NCI-H510A (cell line): ENCODE data around the gene SMARCC1.
A peak's percentile ranks its signal among the peaks of the same experiment; 100 is the strongest.

Experiments used
- DNase-seq: peaks from one replicate; lab custom pipeline; 2025; lab: John Stamatoyannopoulos, UW

Gene SMARCC1

GRCh38 chr3:47701388-47701787, 80.3 kb downstream of the SMARCC1 start:
- DNase-seq = no peak

- no peak for DNase-seq
Observed at GRCh38 chr3:47692158-47692557, 89.5 kb downstream of the SMARCC1 start.

GRCh38 chr3:47688488-47688887, 93.2 kb downstream of the SMARCC1 start:
- DNase-seq = no peak

- DNase-seq = no peak
Observed at GRCh38 chr3:47685037-47685436, 96.7 kb downstream of the SMARCC1 start.

- DNase-seq = no peak
Observed at GRCh38 chr3:47681016-47681415, 100.7 kb downstream of the SMARCC1 start.

GRCh38 chr3:47678446-47679338, 103.0 kb downstream of the SMARCC1 start:
- DNase-seq = no peak

GRCh38 chr3:47669026-47669749, 112.5 kb downstream of the SMARCC1 start:
- DNase-seq = no peak

GRCh38 chr3:47666118-47666517, 115.6 kb downstream of the SMARCC1 start:
- no peak for DNase-seq

DNA sequence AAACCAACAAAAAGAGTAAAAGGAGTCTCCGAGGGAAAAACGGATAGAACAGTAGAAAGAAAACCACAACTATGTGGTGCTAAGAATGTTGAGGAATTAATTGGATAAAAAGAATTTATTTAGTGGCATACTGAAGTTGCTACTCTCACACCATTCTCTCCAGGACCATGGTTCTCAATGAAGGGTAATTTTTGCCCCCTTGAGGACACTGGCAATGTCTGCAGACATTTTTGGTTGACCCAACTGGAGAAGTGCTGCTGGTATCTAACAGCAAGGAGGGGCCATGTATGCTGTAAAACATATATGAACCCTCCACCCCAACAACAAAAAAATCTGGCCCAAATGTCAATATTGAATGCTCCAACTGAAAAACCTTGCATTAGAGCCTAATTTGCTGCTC, 117.2 kb downstream of the SMARCC1 start:
- DNase-seq = no peak

- no peak for DNase-seq
Observed at GRCh38 chr3:47663630-47664240, 118.0 kb downstream of the SMARCC1 start.

GRCh38 chr3:47661121-47661752, 120.5 kb downstream of the SMARCC1 start:
- DNase-seq = no peak

DNA sequence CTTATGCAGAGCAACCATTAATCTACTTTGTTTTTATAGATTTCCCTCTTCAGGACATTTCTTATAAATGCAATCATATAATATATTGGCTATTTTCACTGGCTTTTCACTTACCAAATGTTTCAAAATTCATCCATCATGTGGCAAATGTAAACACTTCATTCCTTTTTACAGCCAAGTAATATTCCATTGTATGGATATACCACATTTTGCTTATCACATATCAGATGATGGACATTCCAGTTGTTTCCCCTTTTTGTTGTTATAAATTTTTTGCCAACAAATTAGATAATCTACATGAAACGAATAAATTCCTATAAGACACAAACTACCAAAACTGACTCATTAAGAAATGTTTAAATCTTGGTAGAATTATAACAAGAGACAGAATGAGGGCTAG, 123.2 kb downstream of the SMARCC1 start:
- DNase-seq = no peak

- peak; percentile 6 for DNase-seq
Observed at GRCh38 chr3:47652142-47652541, 129.6 kb downstream of the SMARCC1 start.

- DNase-seq = no peak
Observed at GRCh38 chr3:47650294-47650693, 131.4 kb downstream of the SMARCC1 start.

GRCh38 chr3:47647550-47647949, 134.1 kb downstream of the SMARCC1 start:
- no peak for DNase-seq

GRCh38 chr3:47646362-47646761, 135.3 kb downstream of the SMARCC1 start:
- DNase-seq = no peak

- no peak for DNase-seq
Observed at GRCh38 chr3:47645551-47645950, 136.1 kb downstream of the SMARCC1 start.

DNA sequence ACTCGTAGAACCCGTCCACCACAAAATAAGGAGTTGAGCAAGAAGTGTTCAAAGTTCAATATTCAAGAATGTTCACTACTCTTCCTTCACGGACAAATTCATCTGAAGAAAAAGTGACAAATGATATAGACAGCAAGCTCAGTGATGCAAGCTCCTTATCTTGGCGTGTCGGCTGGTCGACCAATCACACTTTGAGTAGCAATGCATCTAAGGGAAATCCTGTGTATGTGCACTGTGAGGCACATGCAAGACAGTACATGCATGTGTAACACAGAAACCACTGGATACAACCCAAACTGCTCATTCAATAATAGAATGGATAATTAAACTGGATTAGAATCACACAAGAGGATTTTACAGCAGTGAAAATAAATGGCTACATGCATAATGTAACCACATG, 138.6 kb downstream of the SMARCC1 start:
- DNase-seq = no peak

DNA sequence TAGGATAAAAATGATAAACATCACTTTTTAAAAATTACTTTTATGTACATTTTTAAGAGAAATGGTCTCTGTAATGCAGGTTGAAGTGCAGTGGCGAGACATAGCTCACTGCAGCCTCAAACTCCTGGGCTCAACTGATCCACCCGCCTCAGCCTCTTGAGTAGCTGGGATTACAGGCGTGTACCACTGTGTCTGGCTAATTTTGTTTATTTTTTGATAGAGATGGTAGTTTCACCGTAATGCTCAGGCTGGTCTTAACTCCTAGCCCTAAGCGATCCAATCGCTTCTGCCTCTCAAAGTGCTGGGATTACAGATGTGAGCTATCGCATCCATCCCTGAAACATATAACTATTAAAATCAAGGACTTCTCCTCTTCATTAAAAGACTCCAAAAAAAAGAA, 140.0 kb downstream of the SMARCC1 start:
- no peak for DNase-seq

GRCh38 chr3:47636921-47637320, 144.8 kb downstream of the SMARCC1 start:
- no peak for DNase-seq

DNA sequence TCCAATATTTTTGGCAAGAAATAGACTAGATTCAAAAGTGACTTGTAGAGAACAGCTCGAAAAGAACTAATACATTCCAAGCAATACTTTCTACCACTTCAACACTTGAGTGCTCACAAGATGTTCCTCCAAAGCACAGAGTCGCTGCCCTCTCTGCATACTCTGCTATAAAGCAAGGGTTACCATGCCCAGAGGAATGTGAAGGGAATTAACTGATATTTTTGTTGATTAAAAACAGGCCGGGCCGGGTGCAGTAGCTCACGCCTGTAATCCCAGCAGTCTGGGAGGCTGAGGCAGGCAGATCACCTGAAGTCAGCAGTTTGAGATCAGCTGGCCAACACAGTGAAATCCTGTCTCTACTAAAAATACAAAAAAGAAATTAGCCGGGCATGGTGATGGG, 145.5 kb downstream of the SMARCC1 start:
- no peak for DNase-seq

- DNase-seq = no peak
Observed at GRCh38 chr3:47635536-47635935, 146.2 kb downstream of the SMARCC1 start.
